Fibroblast of gingiva (primary cell): ENCODE data around the gene CPSF4L.
A peak's percentile ranks its signal among the peaks of the same experiment; 100 is the strongest.

Experiments
- DNase-seq: peaks from one replicate; pipeline ENCODE4 v3.0.0-alpha.2; 2011; ENCODE audit warnings: low read depth

Gene CPSF4L

GRCh38 chr17:73289549-73290254, 28.0 kb upstream of the CPSF4L start:
- no peak for DNase-seq

- no peak for DNase-seq
Observed at GRCh38 chr17:73288534-73289302, 27.0 kb upstream of the CPSF4L start.

GRCh38 chr17:73286863-73287296, 25.2 kb upstream of the CPSF4L start:
- peak; percentile 89 for DNase-seq

- no peak for DNase-seq
Observed at GRCh38 chr17:73285916-73286862, 24.5 kb upstream of the CPSF4L start.

GRCh38 chr17:73285603-73285908, 23.9 kb upstream of the CPSF4L start:
- DNase-seq, result no peak

GRCh38 chr17:73284906-73285602, 23.4 kb upstream of the CPSF4L start:
- DNase-seq, result no peak

GRCh38 chr17:73284354-73284753, 22.7 kb upstream of the CPSF4L start:
- no peak for DNase-seq

- no peak for DNase-seq
Observed at GRCh38 chr17:73283841-73284282, 22.2 kb upstream of the CPSF4L start.

GRCh38 chr17:73283250-73283649, 21.6 kb upstream of the CPSF4L start:
- no peak for DNase-seq

GRCh38 chr17:73282629-73283028, 20.9 kb upstream of the CPSF4L start:
- DNase-seq, result no peak

GRCh38 chr17:73281928-73282327, 20.2 kb upstream of the CPSF4L start:
- DNase-seq, result no peak

- DNase-seq, result no peak
Observed at GRCh38 chr17:73280191-73280590, 18.5 kb upstream of the CPSF4L start.

- DNase-seq, result no peak
Observed at GRCh38 chr17:73279704-73280103, 18.0 kb upstream of the CPSF4L start.

- DNase-seq, result no peak
Observed at GRCh38 chr17:73278465-73279453, 17.1 kb upstream of the CPSF4L start.

GRCh38 chr17:73278049-73278464, 16.4 kb upstream of the CPSF4L start:
- no peak for DNase-seq

GRCh38 chr17:73274490-73274889, 12.8 kb upstream of the CPSF4L start:
- DNase-seq, result no peak

- no peak for DNase-seq
Observed at GRCh38 chr17:73272906-73273218, 11.2 kb upstream of the CPSF4L start.

- no peak for DNase-seq
Observed at GRCh38 chr17:73271072-73271471, 9.4 kb upstream of the CPSF4L start.

GRCh38 chr17:73269791-73270190, 8.1 kb upstream of the CPSF4L start:
- DNase-seq, result no peak

- DNase-seq, result no peak
Observed at GRCh38 chr17:73269329-73269615, 7.6 kb upstream of the CPSF4L start.
